ENCODE data around the gene PSTPIP1. TPM values are rescaled to one million over a fixed set of nuclear protein-coding genes. Genes with fewer than 3 reads are reported as not detected.

The PSTPIP1 gene
- total RNA-seq, 1 donor from 2014 or later: 12.4 TPM

- Mint-ChIP-seq H3K36me3 (ENCODE audit: unreplicated experiment) (no peaks in the 10 kb centered on the region), H3K27ac (ENCODE audit: unreplicated experiment) (no peak overlapping the region), H3K27me3 (ENCODE audit: unreplicated experiment) (peaks cover 18% of the 10 kb centered on the region), H3K9me3 (ENCODE audit: unreplicated experiment) (peaks cover 9% of the 10 kb centered on the region), H3K4me3 (ENCODE audit: unreplicated experiment) (no peak overlapping the region), H3K4me1 (ENCODE audit: low read depth, unreplicated experiment) (peaks cover 17% of the 10 kb centered on the region)
- TF ChIP-seq, protein P1, sequence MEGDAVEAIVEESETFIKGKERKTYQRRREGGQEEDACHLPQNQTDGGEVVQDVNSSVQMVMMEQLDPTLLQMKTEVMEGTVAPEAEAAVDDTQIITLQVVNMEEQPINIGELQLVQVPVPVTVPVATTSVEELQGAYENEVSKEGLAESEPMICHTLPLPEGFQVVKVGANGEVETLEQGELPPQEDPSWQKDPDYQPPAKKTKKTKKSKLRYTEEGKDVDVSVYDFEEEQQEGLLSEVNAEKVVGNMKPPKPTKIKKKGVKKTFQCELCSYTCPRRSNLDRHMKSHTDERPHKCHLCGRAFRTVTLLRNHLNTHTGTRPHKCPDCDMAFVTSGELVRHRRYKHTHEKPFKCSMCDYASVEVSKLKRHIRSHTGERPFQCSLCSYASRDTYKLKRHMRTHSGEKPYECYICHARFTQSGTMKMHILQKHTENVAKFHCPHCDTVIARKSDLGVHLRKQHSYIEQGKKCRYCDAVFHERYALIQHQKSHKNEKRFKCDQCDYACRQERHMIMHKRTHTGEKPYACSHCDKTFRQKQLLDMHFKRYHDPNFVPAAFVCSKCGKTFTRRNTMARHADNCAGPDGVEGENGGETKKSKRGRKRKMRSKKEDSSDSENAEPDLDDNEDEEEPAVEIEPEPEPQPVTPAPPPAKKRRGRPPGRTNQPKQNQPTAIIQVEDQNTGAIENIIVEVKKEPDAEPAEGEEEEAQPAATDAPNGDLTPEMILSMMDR (IDR thresholded peaks at IDR 0.05; ENCODE audit: partially characterized antibody, unreplicated experiment): no peak
- DNase-seq: no peak
Observed at GRCh38 chr15:77030928-77031375, 36.0 kb downstream of the PSTPIP1 start.

DNA sequence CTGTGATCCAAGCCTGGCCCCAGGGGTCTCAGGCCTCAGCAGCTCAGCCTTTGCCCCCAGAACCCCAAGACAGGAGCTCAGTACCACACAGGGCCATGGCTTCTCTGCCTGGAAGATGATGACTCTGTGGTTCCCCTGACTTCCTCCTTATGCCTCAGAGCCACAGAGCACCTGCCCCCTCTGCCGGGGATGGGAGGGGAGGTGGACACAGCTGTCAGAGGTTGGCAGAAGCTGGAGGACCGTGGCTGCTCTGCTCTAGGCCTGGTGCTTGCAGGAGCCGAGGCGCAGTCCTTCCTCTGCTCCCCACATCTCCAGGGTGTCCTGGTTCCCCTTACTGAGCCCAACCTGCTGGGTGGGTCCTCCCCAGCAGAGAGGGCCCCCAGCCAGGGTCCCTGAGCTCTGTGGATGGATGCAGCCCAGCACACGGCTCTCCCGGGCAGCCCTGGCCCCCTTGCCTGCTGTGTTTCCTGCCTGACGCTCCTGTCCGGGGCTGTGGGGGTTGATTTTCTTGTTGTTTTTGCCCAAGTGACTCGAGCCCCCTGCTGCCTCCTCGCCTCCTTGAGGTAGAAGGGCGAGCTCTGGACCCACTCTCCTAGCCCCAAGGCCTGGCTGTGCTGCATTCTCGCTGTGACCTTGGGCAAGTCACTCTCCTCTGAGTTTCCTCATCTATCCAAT, 36.6 kb downstream of the PSTPIP1 start:
- H3K36me3 Mint-ChIP-seq (ENCODE audit: unreplicated experiment): no peaks in the 10 kb centered on the region
- peak overlapping the region; percentile 68 for H3K27ac Mint-ChIP-seq (ENCODE audit: unreplicated experiment)
- H3K4me3 Mint-ChIP-seq (ENCODE audit: unreplicated experiment): peak overlapping the region; percentile 68
- H3K4me1 Mint-ChIP-seq (ENCODE audit: low read depth, unreplicated experiment): peaks cover 15% of the 10 kb centered on the region
- TF ChIP-seq, protein P1 (IDR thresholded peaks at IDR 0.05; ENCODE audit: partially characterized antibody, unreplicated experiment): peak; percentile 11
- peak; percentile 66 for DNase-seq
- peaks cover 19% of the 10 kb centered on the region for H3K27me3 Mint-ChIP-seq (ENCODE audit: unreplicated experiment)
- H3K9me3 Mint-ChIP-seq (ENCODE audit: unreplicated experiment): peaks cover 9% of the 10 kb centered on the region

- Mint-ChIP-seq H3K27ac (ENCODE audit: unreplicated experiment) (no peak overlapping the region), H3K36me3 (ENCODE audit: unreplicated experiment) (no peaks in the 10 kb centered on the region), H3K4me1 (ENCODE audit: low read depth, unreplicated experiment) (peaks cover 11% of the 10 kb centered on the region), H3K9me3 (ENCODE audit: unreplicated experiment) (peaks cover 5% of the 10 kb centered on the region), H3K4me3 (ENCODE audit: unreplicated experiment) (no peak overlapping the region), H3K27me3 (ENCODE audit: unreplicated experiment) (peaks cover 19% of the 10 kb centered on the region)
- DNase-seq: no peak
- TF ChIP-seq, protein P1 (IDR thresholded peaks at IDR 0.05; ENCODE audit: partially characterized antibody, unreplicated experiment): no peak
Observed at GRCh38 chr15:77032052-77032646, 37.2 kb downstream of the PSTPIP1 start.

GRCh38 chr15:77032647-77033416, 37.9 kb downstream of the PSTPIP1 start:
- no peak for DNase-seq
- Mint-ChIP-seq H3K4me1 (ENCODE audit: low read depth, unreplicated experiment) (peaks cover 8% of the 10 kb centered on the region), H3K27ac (ENCODE audit: unreplicated experiment) (no peak overlapping the region), H3K36me3 (ENCODE audit: unreplicated experiment) (no peaks in the 10 kb centered on the region), H3K27me3 (ENCODE audit: unreplicated experiment) (peaks cover 24% of the 10 kb centered on the region), H3K4me3 (ENCODE audit: unreplicated experiment) (no peak overlapping the region), H3K9me3 (ENCODE audit: unreplicated experiment) (peaks cover 3% of the 10 kb centered on the region)
- TF ChIP-seq, protein P1 (IDR thresholded peaks at IDR 0.05; ENCODE audit: partially characterized antibody, unreplicated experiment): no peak
